Sigmoid colon (tissue), 4 donors: ENCODE measurements around the gene SETDB2.

Experiments used
- CTCF ChIP-seq, 4 experiments: fragments of 450-650 bp in 3 of 4; fragments of 200-600 bp in 1 of 4; IDR thresholded peaks; one replicate each; pipeline ENCODE4 v1.5.1; 2016 to 2019; ENCODE audit warnings: antibody characterized with exemption in 4 of 4, mild to moderate bottlenecking in 3 of 4, moderate library complexity in 2 of 4
- POLR2AphosphoS5 ChIP-seq, 4 donors: sonication (generic); formaldehyde crosslinking; IDR thresholded peaks; one replicate each; pipeline ENCODE4 v1.6.1; 2017; ENCODE audit warnings: antibody characterized with exemption in 4 of 4

- TF ChIP-seq CTCF (IDR thresholded peaks at IDR 0.05) (no peak), POLR2AphosphoS5 (IDR thresholded peaks at IDR 0.05) (no peak)
Observed at GRCh38 chr13:49536144-49536873, 92.2 kb downstream of the SETDB2 start.
